ENCODE measurements around the gene CEP104.

DNA sequence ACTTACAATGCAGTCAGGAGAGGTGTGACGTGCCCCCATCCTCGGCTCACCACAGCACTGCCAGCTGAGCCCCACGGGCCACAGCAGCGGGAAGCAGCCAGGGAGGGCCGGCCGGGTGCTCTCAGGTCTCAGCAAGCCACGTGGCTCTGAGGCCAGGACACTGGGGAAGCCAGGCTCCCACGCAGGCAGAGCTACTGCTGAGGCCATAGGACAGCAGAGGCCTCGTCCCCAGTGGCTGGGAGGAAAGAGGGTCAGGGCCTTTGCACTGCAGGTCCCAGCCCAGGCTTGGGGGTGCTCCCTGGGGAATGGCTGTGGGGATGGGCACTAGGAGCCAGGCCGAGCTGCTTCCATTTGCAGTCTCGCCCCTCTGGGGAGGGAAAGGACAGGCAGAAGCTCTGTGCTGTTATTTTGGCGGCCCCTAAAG is 66.5 kb downstream of the CEP104 start:
- TF ChIP-seq, protein P1, sequence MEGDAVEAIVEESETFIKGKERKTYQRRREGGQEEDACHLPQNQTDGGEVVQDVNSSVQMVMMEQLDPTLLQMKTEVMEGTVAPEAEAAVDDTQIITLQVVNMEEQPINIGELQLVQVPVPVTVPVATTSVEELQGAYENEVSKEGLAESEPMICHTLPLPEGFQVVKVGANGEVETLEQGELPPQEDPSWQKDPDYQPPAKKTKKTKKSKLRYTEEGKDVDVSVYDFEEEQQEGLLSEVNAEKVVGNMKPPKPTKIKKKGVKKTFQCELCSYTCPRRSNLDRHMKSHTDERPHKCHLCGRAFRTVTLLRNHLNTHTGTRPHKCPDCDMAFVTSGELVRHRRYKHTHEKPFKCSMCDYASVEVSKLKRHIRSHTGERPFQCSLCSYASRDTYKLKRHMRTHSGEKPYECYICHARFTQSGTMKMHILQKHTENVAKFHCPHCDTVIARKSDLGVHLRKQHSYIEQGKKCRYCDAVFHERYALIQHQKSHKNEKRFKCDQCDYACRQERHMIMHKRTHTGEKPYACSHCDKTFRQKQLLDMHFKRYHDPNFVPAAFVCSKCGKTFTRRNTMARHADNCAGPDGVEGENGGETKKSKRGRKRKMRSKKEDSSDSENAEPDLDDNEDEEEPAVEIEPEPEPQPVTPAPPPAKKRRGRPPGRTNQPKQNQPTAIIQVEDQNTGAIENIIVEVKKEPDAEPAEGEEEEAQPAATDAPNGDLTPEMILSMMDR (IDR thresholded peaks at IDR 0.05; ENCODE audit: low read depth, low read length, poor library complexity, severe bottlenecking) = no peak
- no peak for TF ChIP-seq EZH2phosphoT487 (IDR thresholded peaks at IDR 0.05; ENCODE audit: borderline replicate concordance, low read length)

Data from DOHH2 (cell line).